ENCODE measurements around the gene NAALADL2.

DNA sequence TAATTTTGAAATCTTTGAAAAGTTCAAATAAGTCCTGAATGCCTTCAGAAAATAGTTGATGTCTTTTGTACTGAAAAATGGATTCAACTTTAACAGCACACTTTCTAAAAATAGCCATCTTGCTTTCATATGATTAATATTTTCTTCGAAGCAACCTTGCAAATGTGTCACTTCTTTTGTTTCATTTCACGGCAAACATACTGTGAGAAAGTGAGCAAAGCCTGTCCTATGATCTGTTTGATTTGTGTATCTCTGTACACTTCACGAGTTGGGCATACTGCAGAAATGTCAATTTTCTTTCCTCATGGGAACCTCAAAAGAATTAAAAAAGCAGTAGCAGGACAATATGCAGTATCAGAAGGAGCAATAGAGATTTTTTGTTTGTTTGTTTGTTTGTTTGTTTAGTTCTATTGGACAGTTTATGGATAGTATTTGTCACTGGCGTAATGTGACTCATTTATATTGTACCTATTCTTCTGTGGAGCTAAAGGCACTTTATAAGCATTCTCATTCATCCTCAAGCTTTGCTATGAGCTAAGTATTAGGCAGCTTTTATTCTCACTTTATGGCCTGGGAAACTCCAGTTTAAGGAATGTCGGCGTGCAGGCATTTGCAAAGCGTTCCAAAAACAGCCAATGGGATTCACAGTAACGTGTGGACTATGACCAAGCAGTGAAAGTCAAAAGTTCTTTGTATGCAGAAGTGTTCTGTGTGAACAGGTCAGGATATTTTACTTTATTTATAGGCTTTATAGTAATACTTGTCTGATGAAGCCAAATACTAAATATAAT, 572.0 kb downstream of the NAALADL2 start:
- no peak for TF ChIP-seq CTCF (conservative IDR thresholded peaks at IDR 0.05 in 1 of 2, IDR thresholded peaks at IDR 0.05 in 1 of 2; ENCODE audit: extremely low read depth in 1 of 2, insufficient read depth in 1 of 2, low read depth in 1 of 2, low read length in 2 of 2)
- TF ChIP-seq EZH2 (IDR thresholded peaks at IDR 0.05; ENCODE audit: borderline replicate concordance, low read length) = no peak

All from mammary epithelial cell (primary cell).